SK-N-SH (cell line): Measurements from ENCODE around the gene PCOLCE2. TPM values are rescaled to one million over a fixed set of nuclear protein-coding genes. Genes with fewer than 3 reads are reported as not detected.

Experiments used
- CTCF ChIA-PET: fragments of 300-600, 350-600 bp; formaldehyde crosslinking; extraction: SDS; loops from one replicate; lab custom pipeline; 2021; lab: Yijun Ruan, JAX
- POLR2A ChIA-PET: fragments of 350-600 bp; sonication (Branson Sonifier 250); formaldehyde crosslinking; extraction: SDS; loops from one replicate; lab custom pipeline; 2020; ENCODE audit warnings: antibody characterized with exemption, inconsistent platforms; lab: Yijun Ruan, JAX
- DNase-seq: peaks from one replicate; pipeline ENCODE4 v3.0.0; 2012
- H2AFZ ChIP-seq: fragments of 200-600 bp; sonication (generic); 2 replicates; pipeline ENCODE4 v1.8.1; 2016; ENCODE audit warnings: antibody characterized with exemption, mild to moderate bottlenecking, low read depth
- H3F3A ChIP-seq: fragments of 200-600 bp; sonication (generic); replicated peaks from 2 replicates; pipeline ENCODE3; 2016; ENCODE audit warnings: antibody characterized with exemption, mild to moderate bottlenecking; ENCODE audit not compliant: insufficient read depth
- H3K27ac ChIP-seq, 2 experiments: fragments of 200-500 bp in 1 of 2; fragments of 200-600 bp in 1 of 2; sonication (Bioruptor generic) in 1 of 2; sonication (generic), shearing (Covaris generic) in 1 of 2; 2 replicates each; pipeline versions ENCODE4 v1.5.1 to v1.6.1; 2014 to 2016; ENCODE audit warnings: low read depth in 2 of 2, inconsistent platforms in 1 of 2, low read length in 1 of 2, mild to moderate bottlenecking in 1 of 2, mixed read lengths in 1 of 2
- H3K27me3 ChIP-seq: fragments of 200-600 bp; sonication (generic), shearing (Covaris generic); 2 replicates; pipeline ENCODE4 v1.6.1; 2016; ENCODE audit warnings: mixed run types; ENCODE audit not compliant: insufficient read depth
- H3K36me3 ChIP-seq, 2 experiments: fragments of 200-500 bp in 1 of 2; fragments of 200-600 bp in 1 of 2; sonication (Bioruptor generic) in 1 of 2; sonication (generic) in 1 of 2; replicated peaks in 1 of 2; 2 replicates each; pipeline versions ENCODE3 to v1.5.1; 2014 to 2016; ENCODE audit warnings: low read length in 1 of 2, mild to moderate bottlenecking in 1 of 2; ENCODE audit not compliant: insufficient read depth in 2 of 2, control insufficient read depth in 1 of 2
- H3K4me1 ChIP-seq, 2 experiments: fragments of 200-500 bp in 1 of 2; fragments of 200-600 bp in 1 of 2; sonication (Bioruptor generic) in 1 of 2; sonication (generic), shearing (Covaris generic) in 1 of 2; 2 replicates each; pipeline versions ENCODE4 v1.5.1 to v1.6.1; 2014 to 2016; ENCODE audit warnings: low read depth in 1 of 2, low read length in 1 of 2, mixed run types in 1 of 2; ENCODE audit not compliant: insufficient read depth in 2 of 2, control insufficient read depth in 1 of 2
- H3K4me2 ChIP-seq: fragments of 200-600 bp; sonication (generic), shearing (Covaris generic); 2 replicates; pipeline ENCODE4 v1.6.1; 2017; ENCODE audit warnings: mixed run types
- H3K4me3 ChIP-seq, 2 experiments: fragments of 200-500 bp in 1 of 2; fragments of 200-600 bp in 1 of 2; sonication (Bioruptor generic) in 1 of 2; sonication (generic), shearing (Covaris generic) in 1 of 2; 2 replicates each; pipeline versions ENCODE4 v1.5.1 to v1.8.1; 2014 to 2016; ENCODE audit warnings: low read depth in 2 of 2, inconsistent platforms in 1 of 2, low read length in 1 of 2, mild to moderate bottlenecking in 1 of 2, mixed read lengths in 1 of 2, moderate library complexity in 1 of 2
- H3K79me2 ChIP-seq: fragments of 200-600 bp; sonication (generic); 2 replicates; pipeline ENCODE4 v1.8.1; 2017; ENCODE audit warnings: mild to moderate bottlenecking; ENCODE audit not compliant: insufficient read depth
- H3K9ac ChIP-seq: fragments of 200-600 bp; sonication (generic); 2 replicates; pipeline ENCODE4 v1.6.1; 2017; ENCODE audit warnings: mixed run types
- H3K9me2 ChIP-seq: fragments of 200-600 bp; sonication (generic); 2 replicates; pipeline ENCODE4 v1.6.1; 2017; ENCODE audit warnings: mixed run types
- H3K9me3 ChIP-seq: fragments of 200-600 bp; sonication (generic); 2 replicates; pipeline ENCODE4 v1.6.1; 2017; ENCODE audit warnings: mixed run types, mild to moderate bottlenecking, moderate library complexity
- H4K20me1 ChIP-seq: fragments of 200-600 bp; sonication (generic); 2 replicates; pipeline ENCODE4 v1.6.1; 2017; ENCODE audit warnings: mild to moderate bottlenecking, mixed run types; ENCODE audit not compliant: insufficient read depth
- CHD2 ChIP-seq: fragments of 150-350 bp; IDR thresholded peaks from 2 replicates; pipeline ENCODE4 v1.6.1; 2018; ENCODE audit warnings: low read length; ENCODE audit not compliant: partially characterized antibody
- EP300 ChIP-seq, 2 experiments: IDR thresholded peaks; 2 replicates each; pipeline versions ENCODE4 v1.4.0 to v1.6.1; 2012; ENCODE audit warnings: borderline replicate concordance in 1 of 2, low read depth in 1 of 2, low read length in 1 of 2
- FOSL2 ChIP-seq: IDR thresholded peaks from 2 replicates; pipeline ENCODE4 v1.4.0; 2012; ENCODE audit warnings: low read depth, mild to moderate bottlenecking, moderate library complexity, borderline replicate concordance
- JUND ChIP-seq: IDR thresholded peaks from 2 replicates; pipeline ENCODE4 v1.4.0; 2012
- MXI1 ChIP-seq: IDR thresholded peaks from 2 replicates; pipeline ENCODE4 v1.6.1; 2012; ENCODE audit warnings: mild to moderate bottlenecking, low read depth, low read length, improper control_type of control experiment
- NFIC ChIP-seq: IDR thresholded peaks from 2 replicates; pipeline ENCODE4 v1.4.0; 2012; ENCODE audit warnings: borderline replicate concordance
- RCOR1 ChIP-seq: fragments of 150-350 bp; IDR thresholded peaks from 2 replicates; pipeline ENCODE4 v1.6.1; 2017; ENCODE audit warnings: antibody characterized with exemption, low read length
- TAF1 ChIP-seq: IDR thresholded peaks from 2 replicates; pipeline ENCODE4 v1.6.1; 2012; ENCODE audit warnings: low read depth, mild to moderate bottlenecking, low read length, moderate library complexity, borderline replicate concordance
- WGBS: methylation state at CpG from one replicate; pipeline ENCODE4 v1.1.6; 2017; ENCODE audit warnings: low lambda C conversion rate; 5-methylcytosine and 5-hydroxymethylcytosine counted together
- polyA plus RNA-seq, 3 experiments: library from polyadenylated mRNA; depleted of rRNA; stranded (reverse); fragments of >200 nt; gene quantifications; 2 replicates each; pipeline ENCODE4 v1.2.3, GENCODE V29; 2012
- TF ChIP-seq, protein P1 (sequence below): IDR thresholded peaks from 2 replicates; pipeline ENCODE4 v1.4.0; 2012; ENCODE audit warnings: low read depth
- TF ChIP-seq, protein P2 (sequence below): fragments of 150-350 bp; IDR thresholded peaks from 2 replicates; pipeline ENCODE4 v1.6.1; 2016; ENCODE audit warnings: mild to moderate bottlenecking, low read depth, low read length
- TF ChIP-seq, protein P3 (sequence below): fragments of 200-600 bp; sonication (generic); IDR thresholded peaks from 2 replicates; pipeline ENCODE4 v1.6.1; 2017; ENCODE audit warnings: antibody characterized with exemption, mild to moderate bottlenecking, moderate library complexity
- TF ChIP-seq, protein P4 (sequence below): IDR thresholded peaks from 2 replicates; pipeline ENCODE4 v1.4.0; 2012; ENCODE audit warnings: low read depth, borderline replicate concordance
- TF ChIP-seq, protein P5 (sequence below): IDR thresholded peaks from 2 replicates; pipeline ENCODE4; 2012
- TF ChIP-seq, protein P6 (sequence below): IDR thresholded peaks from 2 replicates; pipeline ENCODE4 v1.6.1; 2012; ENCODE audit warnings: mild to moderate bottlenecking, low read depth, low read length, moderate library complexity

Gene PCOLCE2
- polyA plus RNA-seq, 1 of the 3 experiments (the other 2 are of a cell fraction): 22.2 TPM

DNA sequence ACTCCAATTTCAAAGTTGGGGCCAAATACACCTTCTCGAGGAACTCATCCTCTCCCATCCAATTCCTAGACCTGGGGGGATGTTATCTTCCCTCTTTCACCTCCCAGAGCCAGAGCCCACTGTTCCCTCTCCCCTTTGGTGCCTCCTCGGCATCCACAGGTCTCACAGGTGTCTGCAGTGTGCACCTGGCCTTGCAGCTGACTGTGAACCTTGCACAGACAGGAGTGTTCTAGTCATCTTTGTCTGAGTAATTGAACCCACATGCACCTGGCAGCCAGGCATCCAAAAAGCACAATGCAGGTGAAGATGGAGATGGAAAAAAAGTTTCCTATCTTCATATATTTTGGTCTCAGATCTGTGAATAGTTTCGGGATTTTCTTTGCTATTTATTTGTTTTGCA lies 30.8 kb downstream of the PCOLCE2 start:
- Histone ChIP-seq H3K36me3 (no peaks in the 10 kb centered on the region), H2AFZ (no peak overlapping the region), H3K9ac (no peak overlapping the region), H3K9me2 (no peaks in the 10 kb centered on the region), H3K9me3 (no peaks in the 10 kb centered on the region), H3F3A (no peaks in the 10 kb centered on the region), H3K4me2 (no peak overlapping the region), H4K20me1 (no peaks in the 10 kb centered on the region), H3K4me1 (peaks cover 3 to 14% of the 10 kb centered on the region in 2 experiments; a peak in 3 of 4 replicates), H3K27ac (no peak overlapping the region), H3K27me3 (no peaks in the 10 kb centered on the region), H3K4me3 (no peak overlapping the region), H3K79me2 (no peaks in the 10 kb centered on the region)
- CTCF ChIA-PET: interaction anchor here (1.1 to 2.6 kb wide), 6 partner anchors 11 to 84 kb away, joined by 3 to 16 read pairs (median 8); no protein-coding TSS in a partner anchor
- TF ChIP-seq TAF1 (no peak), MXI1 (no peak), CHD2 (no peak), JUND (no peak), EP300 (IDR thresholded peaks at IDR 0.05; ENCODE audit: borderline replicate concordance in 1 of 2, low read depth in 1 of 2, low read length in 1 of 2) (no peak), FOSL2 (no peak), NFIC (no peak), RCOR1 (no peak)
- TF ChIP-seq, protein P1, sequence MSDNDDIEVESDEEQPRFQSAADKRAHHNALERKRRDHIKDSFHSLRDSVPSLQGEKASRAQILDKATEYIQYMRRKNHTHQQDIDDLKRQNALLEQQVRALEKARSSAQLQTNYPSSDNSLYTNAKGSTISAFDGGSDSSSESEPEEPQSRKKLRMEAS: no peak
- TF ChIP-seq, protein P2, sequence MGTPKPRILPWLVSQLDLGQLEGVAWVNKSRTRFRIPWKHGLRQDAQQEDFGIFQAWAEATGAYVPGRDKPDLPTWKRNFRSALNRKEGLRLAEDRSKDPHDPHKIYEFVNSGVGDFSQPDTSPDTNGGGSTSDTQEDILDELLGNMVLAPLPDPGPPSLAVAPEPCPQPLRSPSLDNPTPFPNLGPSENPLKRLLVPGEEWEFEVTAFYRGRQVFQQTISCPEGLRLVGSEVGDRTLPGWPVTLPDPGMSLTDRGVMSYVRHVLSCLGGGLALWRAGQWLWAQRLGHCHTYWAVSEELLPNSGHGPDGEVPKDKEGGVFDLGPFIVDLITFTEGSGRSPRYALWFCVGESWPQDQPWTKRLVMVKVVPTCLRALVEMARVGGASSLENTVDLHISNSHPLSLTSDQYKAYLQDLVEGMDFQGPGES: no peak
- TF ChIP-seq, protein P3, sequence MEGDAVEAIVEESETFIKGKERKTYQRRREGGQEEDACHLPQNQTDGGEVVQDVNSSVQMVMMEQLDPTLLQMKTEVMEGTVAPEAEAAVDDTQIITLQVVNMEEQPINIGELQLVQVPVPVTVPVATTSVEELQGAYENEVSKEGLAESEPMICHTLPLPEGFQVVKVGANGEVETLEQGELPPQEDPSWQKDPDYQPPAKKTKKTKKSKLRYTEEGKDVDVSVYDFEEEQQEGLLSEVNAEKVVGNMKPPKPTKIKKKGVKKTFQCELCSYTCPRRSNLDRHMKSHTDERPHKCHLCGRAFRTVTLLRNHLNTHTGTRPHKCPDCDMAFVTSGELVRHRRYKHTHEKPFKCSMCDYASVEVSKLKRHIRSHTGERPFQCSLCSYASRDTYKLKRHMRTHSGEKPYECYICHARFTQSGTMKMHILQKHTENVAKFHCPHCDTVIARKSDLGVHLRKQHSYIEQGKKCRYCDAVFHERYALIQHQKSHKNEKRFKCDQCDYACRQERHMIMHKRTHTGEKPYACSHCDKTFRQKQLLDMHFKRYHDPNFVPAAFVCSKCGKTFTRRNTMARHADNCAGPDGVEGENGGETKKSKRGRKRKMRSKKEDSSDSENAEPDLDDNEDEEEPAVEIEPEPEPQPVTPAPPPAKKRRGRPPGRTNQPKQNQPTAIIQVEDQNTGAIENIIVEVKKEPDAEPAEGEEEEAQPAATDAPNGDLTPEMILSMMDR: no peak
- TF ChIP-seq, protein P4, sequence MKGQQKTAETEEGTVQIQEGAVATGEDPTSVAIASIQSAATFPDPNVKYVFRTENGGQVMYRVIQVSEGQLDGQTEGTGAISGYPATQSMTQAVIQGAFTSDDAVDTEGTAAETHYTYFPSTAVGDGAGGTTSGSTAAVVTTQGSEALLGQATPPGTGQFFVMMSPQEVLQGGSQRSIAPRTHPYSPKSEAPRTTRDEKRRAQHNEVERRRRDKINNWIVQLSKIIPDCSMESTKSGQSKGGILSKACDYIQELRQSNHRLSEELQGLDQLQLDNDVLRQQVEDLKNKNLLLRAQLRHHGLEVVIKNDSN: no peak
- TF ChIP-seq, protein P5, sequence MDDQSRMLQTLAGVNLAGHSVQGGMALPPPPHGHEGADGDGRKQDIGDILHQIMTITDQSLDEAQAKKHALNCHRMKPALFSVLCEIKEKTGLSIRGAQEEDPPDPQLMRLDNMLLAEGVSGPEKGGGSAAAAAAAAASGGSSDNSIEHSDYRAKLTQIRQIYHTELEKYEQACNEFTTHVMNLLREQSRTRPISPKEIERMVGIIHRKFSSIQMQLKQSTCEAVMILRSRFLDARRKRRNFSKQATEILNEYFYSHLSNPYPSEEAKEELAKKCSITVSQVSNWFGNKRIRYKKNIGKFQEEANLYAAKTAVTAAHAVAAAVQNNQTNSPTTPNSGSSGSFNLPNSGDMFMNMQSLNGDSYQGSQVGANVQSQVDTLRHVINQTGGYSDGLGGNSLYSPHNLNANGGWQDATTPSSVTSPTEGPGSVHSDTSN: no peak
- TF ChIP-seq, protein P6, sequence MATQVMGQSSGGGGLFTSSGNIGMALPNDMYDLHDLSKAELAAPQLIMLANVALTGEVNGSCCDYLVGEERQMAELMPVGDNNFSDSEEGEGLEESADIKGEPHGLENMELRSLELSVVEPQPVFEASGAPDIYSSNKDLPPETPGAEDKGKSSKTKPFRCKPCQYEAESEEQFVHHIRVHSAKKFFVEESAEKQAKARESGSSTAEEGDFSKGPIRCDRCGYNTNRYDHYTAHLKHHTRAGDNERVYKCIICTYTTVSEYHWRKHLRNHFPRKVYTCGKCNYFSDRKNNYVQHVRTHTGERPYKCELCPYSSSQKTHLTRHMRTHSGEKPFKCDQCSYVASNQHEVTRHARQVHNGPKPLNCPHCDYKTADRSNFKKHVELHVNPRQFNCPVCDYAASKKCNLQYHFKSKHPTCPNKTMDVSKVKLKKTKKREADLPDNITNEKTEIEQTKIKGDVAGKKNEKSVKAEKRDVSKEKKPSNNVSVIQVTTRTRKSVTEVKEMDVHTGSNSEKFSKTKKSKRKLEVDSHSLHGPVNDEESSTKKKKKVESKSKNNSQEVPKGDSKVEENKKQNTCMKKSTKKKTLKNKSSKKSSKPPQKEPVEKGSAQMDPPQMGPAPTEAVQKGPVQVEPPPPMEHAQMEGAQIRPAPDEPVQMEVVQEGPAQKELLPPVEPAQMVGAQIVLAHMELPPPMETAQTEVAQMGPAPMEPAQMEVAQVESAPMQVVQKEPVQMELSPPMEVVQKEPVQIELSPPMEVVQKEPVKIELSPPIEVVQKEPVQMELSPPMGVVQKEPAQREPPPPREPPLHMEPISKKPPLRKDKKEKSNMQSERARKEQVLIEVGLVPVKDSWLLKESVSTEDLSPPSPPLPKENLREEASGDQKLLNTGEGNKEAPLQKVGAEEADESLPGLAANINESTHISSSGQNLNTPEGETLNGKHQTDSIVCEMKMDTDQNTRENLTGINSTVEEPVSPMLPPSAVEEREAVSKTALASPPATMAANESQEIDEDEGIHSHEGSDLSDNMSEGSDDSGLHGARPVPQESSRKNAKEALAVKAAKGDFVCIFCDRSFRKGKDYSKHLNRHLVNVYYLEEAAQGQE: no peak
- WGBS: 55% methylated on average over 3 of the region's 3 CpGs
- POLR2A ChIA-PET: no interaction called here
- no peak for DNase-seq
